Measurements from ENCODE around the gene KREMEN2. TPM values are rescaled to one million over a fixed set of nuclear protein-coding genes. Genes with fewer than 3 reads are reported as not detected.

The KREMEN2 gene
- total and polyA plus RNA-seq, 2 donors (not counting 3 experiments of a cell fraction or from before 2014, with no cell fraction given), result not detected

DNA sequence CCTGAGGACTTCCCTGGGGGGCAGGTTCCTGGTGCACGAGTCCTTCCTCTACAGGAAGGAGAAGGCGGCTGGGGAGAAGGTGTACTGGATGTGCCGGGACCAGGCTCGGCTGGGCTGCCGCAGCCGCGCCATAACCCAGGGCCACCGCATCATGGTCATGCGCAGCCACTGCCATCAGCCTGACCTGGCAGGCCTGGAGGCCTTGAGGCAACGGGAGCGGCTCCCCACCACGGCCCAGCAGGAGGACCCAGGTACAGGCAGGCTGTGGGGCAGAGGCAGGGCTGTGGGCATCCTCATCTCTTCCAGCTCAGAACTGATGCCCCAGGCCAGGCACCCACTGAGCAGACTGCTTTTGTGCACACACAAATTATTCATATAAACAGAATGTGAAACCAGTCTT, 25.9 kb upstream of the KREMEN2 start:
- Histone ChIP-seq H3K9me1 (replicated peaks; ENCODE audit: control insufficient read depth, extremely low read depth, insufficient read depth, low read length) (no peaks in the 10 kb centered on the region), H3K36me3 (ENCODE audit: control insufficient read depth in 2 of 2, extremely low read depth in 1 of 2, insufficient read depth in 2 of 2, low read length in 2 of 2) (peaks cover 10 to 39% of the 10 kb centered on the region in 2 experiments)
- FAIRE-seq, result no peak

More for the DNA sequence above, 25.9 kb upstream of the KREMEN2 start:
- Histone ChIP-seq H2AFZ (ENCODE audit: low read depth, low read length) (no peak overlapping the region), H3K9me3 (replicated peaks; ENCODE audit: control insufficient read depth, insufficient read depth, low read length) (no peaks in the 10 kb centered on the region), H3K4me1 (ENCODE audit: control insufficient read depth, extremely low read depth, insufficient read depth, low read length) (no peaks in the 10 kb centered on the region), H3K79me2 (ENCODE audit: control insufficient read depth, insufficient read depth, low read length) (no peaks in the 10 kb centered on the region), H3K4me2 (ENCODE audit: insufficient read depth, low read length) (no peak overlapping the region), H3K27me3 (ENCODE audit: control insufficient read depth in 2 of 2, insufficient read depth in 2 of 2, low read length in 2 of 2) (no peaks in the 10 kb centered on the region), H3K9ac (replicated peaks; ENCODE audit: extremely low read depth, insufficient read depth, low read length) (no peak overlapping the region), H3K27ac (ENCODE audit: insufficient read depth, low read depth, low read length) (no peak overlapping the region), H3K4me3 (replicated peaks in 1 of 3; ENCODE audit: insufficient read depth in 1 of 3, low read depth in 1 of 3, low read length in 3 of 3) (no peak overlapping the region), H4K20me1 (replicated peaks; ENCODE audit: control insufficient read depth, extremely low read depth, insufficient read depth, low read length) (no peaks in the 10 kb centered on the region)
- CTCF ChIA-PET, result interaction anchor here (0.7 to 2.6 kb wide), 2 partner anchors 11 to 22 kb away, joined by 5 to 25 read pairs; no protein-coding TSS in a partner anchor
- intact Hi-C loops (cut with micrococcal nuclease), result no loop called here
- no TSS peak for BruUV-seq (replicated peaks)
- POLR2A ChIA-PET, result no interaction called here
- no peak for DNase-seq (ENCODE audit: low read depth, low spot score)
- TF ChIP-seq EZH2 (IDR thresholded peaks at IDR 0.05; ENCODE audit: borderline replicate concordance, low read depth, low read length, severe bottlenecking), result no peak
- no peak for TF ChIP-seq GATA2 (IDR thresholded peaks at IDR 0.05; ENCODE audit: insufficient read depth, insufficient read length, low read depth, low read length)
- TF ChIP-seq, protein P1, sequence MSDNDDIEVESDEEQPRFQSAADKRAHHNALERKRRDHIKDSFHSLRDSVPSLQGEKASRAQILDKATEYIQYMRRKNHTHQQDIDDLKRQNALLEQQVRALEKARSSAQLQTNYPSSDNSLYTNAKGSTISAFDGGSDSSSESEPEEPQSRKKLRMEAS (IDR thresholded peaks at IDR 0.05; ENCODE audit: insufficient read depth, insufficient read length), result no peak
- no peak for TF ChIP-seq FOS (IDR thresholded peaks at IDR 0.05; ENCODE audit: borderline replicate concordance, insufficient read depth, low read length)
- no peak for TF ChIP-seq MYC (IDR thresholded peaks at IDR 0.05; ENCODE audit: low read depth, low read length)
- TF ChIP-seq, protein P2, sequence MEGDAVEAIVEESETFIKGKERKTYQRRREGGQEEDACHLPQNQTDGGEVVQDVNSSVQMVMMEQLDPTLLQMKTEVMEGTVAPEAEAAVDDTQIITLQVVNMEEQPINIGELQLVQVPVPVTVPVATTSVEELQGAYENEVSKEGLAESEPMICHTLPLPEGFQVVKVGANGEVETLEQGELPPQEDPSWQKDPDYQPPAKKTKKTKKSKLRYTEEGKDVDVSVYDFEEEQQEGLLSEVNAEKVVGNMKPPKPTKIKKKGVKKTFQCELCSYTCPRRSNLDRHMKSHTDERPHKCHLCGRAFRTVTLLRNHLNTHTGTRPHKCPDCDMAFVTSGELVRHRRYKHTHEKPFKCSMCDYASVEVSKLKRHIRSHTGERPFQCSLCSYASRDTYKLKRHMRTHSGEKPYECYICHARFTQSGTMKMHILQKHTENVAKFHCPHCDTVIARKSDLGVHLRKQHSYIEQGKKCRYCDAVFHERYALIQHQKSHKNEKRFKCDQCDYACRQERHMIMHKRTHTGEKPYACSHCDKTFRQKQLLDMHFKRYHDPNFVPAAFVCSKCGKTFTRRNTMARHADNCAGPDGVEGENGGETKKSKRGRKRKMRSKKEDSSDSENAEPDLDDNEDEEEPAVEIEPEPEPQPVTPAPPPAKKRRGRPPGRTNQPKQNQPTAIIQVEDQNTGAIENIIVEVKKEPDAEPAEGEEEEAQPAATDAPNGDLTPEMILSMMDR (IDR thresholded peaks at IDR 0.05; ENCODE audit: extremely low read depth in 1 of 2, insufficient read depth in 1 of 2, low read depth in 1 of 2, low read length in 2 of 2), result no peak
- no peak for TF ChIP-seq JUN (IDR thresholded peaks at IDR 0.05; ENCODE audit: borderline replicate concordance, insufficient read depth, insufficient read length, low read depth)
- no peak for TF ChIP-seq POLR2A (IDR thresholded peaks at IDR 0.05; ENCODE audit: low read depth, low read length)
- no peak for TF ChIP-seq POLR2AphosphoS5 (IDR thresholded peaks at IDR 0.05; ENCODE audit: insufficient read depth, low read depth, low read length)
- dilution Hi-C loops (cut with MboI; ENCODE audit: extremely low pct_ligation_motif_present, low sequenced_read_pairs), result no loop called here

Data from endothelial cell of umbilical vein (primary cell).